CD4-positive, alpha-beta T cell treated with Interferon gamma for 1 hour (primary cell): ENCODE results near the gene SCN5A.

ENCODE experiments used
- DNase-seq: peaks from one replicate; pipeline ENCODE4 v3.0.0-alpha.2; 2020

The SCN5A gene

GRCh38 chr3:38533285-38533976 is 116.1 kb downstream of the SCN5A start:
- no peak for DNase-seq

- DNase-seq = no peak
These were observed 117.0 kb downstream of the SCN5A start for GRCh38 chr3:38532529-38532928.

GRCh38 chr3:38528457-38528856 is 121.0 kb downstream of the SCN5A start:
- DNase-seq = no peak

- DNase-seq = no peak
These were observed 122.7 kb downstream of the SCN5A start for GRCh38 chr3:38526792-38527191.

- DNase-seq = no peak
These were observed 125.2 kb downstream of the SCN5A start for GRCh38 chr3:38524141-38524739.

GRCh38 chr3:38522002-38522401 is 127.5 kb downstream of the SCN5A start:
- DNase-seq = no peak

GRCh38 chr3:38521391-38521987 is 128.0 kb downstream of the SCN5A start:
- peak; percentile 31 for DNase-seq

- no peak for DNase-seq
These were observed 129.8 kb downstream of the SCN5A start for GRCh38 chr3:38519651-38520050.

GRCh38 chr3:38519000-38519399 is 130.5 kb downstream of the SCN5A start:
- DNase-seq = no peak

GRCh38 chr3:38516669-38517068 is 132.8 kb downstream of the SCN5A start:
- no peak for DNase-seq

GRCh38 chr3:38515367-38515766 is 134.1 kb downstream of the SCN5A start:
- DNase-seq = no peak

GRCh38 chr3:38511546-38511945 is 137.9 kb downstream of the SCN5A start:
- DNase-seq = no peak

- DNase-seq = no peak
These were observed 138.9 kb downstream of the SCN5A start for GRCh38 chr3:38510631-38511030.

GRCh38 chr3:38509732-38510131 is 139.8 kb downstream of the SCN5A start:
- no peak for DNase-seq

- DNase-seq = no peak
These were observed 142.4 kb downstream of the SCN5A start for GRCh38 chr3:38507120-38507519.

GRCh38 chr3:38500688-38501417 is 148.6 kb downstream of the SCN5A start:
- DNase-seq = no peak
